A172 (cell line): ENCODE results near the gene NOTUM. TPM values are rescaled to one million over a fixed set of nuclear protein-coding genes. Genes with fewer than 3 reads are reported as not detected.

Experiments used
- DNase-seq: peaks from one replicate; pipeline ENCODE4 v3.0.0-alpha.2; 2015; ENCODE audit warnings: low spot score
- total RNA-seq: library from RNA; depleted of rRNA; stranded (reverse); fragments of >200 nt; shearing (Covaris generic); gene quantifications from 2 replicates; pipeline ENCODE4 v1.2.3, GENCODE V29; 2014

Gene NOTUM
- total RNA-seq, 1 experiment from 2014 or later = 1.9 TPM

DNA sequence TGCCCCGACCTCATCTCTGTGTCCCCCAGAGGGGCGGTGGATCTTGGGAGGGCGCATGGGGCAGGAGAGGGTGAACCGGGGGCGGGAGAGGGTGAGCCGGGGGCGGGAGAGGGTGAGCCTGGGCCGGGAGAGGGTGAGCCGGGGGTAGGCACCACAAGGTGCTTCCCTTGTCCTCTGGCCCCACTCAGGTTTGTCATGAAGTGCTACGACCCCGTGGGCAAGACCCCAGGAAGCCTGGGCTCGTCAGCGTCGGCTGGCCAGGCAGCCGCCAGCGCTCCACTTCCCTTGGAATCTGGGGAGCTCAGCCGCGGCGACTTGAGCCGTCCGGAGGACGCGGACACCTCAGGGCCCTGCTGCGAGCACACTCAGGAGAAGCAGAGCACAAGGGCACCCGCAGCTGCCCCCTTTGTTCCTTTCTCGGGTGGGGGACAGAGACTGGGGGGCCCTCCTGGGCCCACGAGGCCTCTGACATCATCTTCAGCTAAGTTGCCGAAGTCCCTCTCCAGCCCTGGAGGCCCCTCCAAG is 35.3 kb upstream of the NOTUM start:
- DNase-seq = no peak

GRCh38 chr17:81995463-81996231 is 34.7 kb upstream of the NOTUM start:
- no peak for DNase-seq

DNA sequence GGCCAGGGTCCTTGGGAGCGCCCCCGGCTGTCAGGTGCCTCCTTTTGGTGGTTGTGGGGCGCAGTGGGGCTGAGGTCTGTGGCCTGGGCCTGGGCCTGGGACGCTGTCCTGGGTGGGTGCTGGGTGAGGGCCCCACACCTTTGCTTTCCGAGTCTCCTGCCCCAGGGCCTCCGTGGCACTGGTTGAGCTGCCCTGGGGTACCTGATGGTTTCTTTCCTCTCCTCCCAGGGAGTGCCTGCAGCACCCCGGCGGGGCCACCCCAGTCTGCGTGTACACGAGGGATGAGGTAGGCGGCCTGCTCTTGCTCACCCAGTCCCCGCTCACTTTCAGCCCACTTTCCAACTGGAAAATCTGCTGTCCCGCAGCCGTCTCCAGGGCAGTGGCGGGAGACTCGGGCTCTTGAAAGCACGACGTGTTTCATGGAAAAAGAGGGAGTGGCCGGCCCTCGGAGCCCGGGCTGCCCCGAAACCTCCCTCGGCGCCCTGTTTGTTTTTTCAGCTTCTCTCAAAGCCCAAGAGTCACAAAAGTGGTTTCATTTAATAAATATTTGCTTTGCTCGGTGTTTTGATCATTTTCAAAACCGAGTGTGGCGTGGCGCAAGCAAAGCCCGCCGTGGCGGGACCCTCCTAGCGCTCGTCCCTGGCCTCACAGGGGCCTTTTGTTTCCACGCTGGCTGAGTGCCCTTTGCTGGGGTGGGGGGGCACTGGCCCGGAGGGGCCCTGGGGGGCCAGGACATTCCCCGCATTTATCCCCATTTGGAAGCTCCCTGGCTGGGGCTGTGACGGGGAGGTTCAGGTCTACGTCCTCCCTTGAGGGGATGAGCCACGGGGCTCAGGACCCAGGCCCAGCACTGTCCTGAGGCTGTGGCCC is 33.8 kb upstream of the NOTUM start:
- DNase-seq = no peak

DNA sequence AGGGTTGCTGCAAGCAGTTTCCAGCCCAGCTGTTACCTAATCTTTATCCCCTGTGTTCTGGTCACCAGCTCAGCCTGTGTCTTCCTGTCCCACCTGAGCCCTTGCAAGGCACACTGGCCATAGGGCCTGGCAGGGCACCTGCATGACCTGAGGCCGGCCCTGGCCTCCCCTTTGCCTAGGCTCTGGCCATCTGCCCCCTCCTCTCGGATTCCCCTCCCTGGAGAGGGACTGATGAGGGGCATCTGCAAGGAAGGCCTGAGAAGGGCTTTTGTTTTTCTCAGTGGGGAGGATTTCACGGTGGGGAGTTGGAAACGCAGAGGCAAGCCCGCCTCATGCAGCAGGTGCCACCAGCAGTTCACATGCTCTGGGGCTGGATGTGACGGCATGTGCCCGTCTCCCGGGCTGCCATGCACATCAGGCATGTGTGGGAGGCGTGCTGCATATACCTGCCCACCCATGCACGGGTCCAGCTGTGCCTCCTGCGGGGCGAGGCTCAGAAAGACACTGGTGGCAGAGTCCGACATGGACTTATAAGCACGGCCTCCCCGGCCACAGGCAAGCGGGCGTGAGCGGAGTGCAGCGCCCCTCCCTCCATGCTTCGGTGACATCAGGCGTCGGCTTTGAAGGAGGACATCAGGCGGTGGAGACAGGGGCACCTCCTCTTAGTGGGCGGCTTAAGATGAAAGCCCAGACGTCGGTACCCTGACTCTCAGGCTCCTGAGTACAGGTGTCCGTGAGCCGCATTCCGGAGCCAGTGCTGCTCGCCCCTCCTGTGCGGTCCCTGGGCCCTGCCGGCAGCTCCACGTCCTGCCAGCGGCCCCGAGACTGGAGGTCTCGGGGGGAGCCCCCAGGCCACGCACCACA is 33.0 kb upstream of the NOTUM start:
- no peak for DNase-seq

GRCh38 chr17:81992306-81993102 is 31.5 kb upstream of the NOTUM start:
- no peak for DNase-seq

DNA sequence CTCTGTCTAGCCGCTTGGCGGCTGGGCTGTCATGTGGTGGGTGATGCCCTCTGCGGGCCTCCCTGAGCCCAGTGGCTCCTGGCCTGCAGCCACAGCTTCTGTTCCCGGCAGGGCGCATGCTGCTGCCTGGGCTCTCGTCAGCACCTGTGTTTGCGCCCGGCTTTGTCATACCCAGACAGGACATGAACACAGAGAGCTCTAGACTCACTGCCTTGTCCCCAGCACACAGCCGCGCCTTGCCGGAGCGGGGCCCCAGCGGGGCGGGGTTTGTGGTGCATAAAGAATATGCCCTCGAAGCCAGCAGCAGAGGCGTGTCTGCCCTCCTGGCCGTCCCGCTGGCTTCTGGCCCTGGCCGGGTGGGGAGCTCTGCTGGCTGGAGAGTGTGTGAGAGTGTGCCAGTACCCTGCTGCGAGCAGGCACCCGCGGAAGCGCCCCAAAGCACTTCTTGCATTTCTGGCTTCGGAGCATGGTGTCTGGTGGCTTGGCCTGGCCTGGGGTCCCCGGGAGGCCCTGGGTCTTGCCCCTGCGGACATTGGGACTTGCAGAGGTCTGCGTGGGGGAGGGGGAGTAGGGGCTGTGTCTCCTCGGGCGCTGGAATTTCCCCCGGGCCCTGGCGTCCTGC is 30.8 kb upstream of the NOTUM start:
- DNase-seq = peak; percentile 86

DNA sequence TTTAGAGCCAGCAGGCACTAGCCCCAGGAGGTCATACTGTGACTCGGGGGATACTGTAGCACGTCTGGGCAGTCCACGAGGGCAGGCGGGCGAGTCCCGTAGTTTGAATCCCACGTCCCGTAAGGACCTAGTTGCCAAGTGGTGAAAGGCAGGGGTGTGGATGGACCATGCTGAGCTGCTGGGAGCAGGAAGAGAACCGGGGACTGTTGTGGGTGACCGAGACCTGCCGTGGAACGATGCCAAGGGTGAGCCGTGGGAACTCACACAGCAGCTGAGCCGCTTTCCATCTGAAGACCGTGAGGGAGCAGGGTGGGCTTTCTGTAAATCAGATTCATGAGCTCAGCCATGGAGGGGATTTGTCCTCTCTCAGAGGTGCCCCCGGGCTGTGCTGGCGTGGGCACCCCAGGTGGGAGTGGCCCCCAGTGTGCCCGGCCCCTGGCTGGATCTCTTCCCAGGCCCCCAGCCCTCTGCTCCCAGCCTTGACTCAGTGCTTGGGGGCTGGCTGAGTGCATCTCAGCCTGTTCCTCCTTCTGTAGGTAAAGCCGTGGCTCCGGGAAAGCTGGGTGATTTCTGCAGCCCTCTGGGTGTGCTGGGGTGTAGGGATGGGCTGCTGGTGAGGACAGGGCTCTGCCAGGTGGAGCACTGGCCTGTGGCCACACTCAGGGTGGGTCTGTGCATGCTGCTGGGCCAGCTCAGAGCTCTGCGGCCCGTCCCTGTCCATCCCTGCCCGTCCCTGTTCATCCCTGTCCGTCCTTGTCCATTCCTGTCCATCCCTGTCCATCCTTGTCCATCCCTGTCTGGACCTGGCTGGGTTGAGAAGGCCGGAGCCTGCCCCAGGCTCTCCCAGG is 30.1 kb upstream of the NOTUM start:
- no peak for DNase-seq

DNA sequence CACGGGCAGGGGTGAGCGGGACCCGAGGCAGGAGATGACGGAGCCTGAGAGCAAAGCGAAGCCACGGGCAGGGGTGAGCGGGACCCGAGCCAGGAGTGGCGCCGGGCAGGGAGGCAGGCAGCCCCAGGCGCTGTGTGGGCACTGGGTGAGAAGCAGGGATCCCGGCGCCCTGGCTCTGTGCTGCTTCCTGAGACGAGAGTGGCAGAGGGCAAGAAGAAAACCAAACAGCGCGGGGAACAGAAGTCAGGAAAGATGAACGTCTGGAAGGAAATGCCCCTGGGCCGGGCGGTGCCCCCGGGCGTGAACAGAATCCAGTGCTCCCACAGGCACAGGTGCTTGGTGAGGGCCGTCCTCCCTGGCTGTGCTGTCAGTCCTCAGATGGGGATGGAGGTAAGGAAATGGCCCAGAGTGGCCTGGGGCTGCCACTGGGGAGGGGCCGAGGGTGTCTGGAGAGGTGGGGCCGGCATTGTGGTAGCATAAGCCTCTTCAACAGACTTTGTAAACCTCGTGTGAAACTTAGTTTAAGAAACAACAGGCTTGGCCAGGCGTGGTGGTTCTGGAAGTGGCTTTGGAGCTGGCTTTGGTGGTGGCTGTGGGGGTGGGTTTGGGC is 26.3 kb upstream of the NOTUM start:
- DNase-seq = no peak

DNA sequence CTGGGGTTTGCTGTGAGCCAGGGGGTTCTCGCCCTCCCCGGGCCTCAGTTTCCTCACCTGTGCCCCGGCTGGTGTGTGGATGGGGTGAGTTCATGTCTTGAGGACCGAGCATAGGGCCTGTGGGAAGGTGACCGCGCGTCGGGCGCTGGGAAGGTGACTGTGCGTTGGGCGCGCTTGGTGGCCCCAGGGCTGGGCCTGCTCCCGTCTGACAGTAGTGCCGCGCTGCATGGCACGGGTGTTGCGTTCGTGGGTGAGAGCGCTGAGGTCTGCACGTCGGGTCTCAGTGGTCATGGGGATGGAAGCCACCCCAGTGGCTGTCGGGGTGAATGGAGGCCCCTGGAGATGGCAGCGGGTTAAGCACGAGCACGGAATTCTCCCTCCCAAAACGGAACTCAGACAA is 25.6 kb upstream of the NOTUM start:
- DNase-seq = no peak

- no peak for DNase-seq
Observed at GRCh38 chr17:81984773-81985410, 23.9 kb upstream of the NOTUM start.

DNA sequence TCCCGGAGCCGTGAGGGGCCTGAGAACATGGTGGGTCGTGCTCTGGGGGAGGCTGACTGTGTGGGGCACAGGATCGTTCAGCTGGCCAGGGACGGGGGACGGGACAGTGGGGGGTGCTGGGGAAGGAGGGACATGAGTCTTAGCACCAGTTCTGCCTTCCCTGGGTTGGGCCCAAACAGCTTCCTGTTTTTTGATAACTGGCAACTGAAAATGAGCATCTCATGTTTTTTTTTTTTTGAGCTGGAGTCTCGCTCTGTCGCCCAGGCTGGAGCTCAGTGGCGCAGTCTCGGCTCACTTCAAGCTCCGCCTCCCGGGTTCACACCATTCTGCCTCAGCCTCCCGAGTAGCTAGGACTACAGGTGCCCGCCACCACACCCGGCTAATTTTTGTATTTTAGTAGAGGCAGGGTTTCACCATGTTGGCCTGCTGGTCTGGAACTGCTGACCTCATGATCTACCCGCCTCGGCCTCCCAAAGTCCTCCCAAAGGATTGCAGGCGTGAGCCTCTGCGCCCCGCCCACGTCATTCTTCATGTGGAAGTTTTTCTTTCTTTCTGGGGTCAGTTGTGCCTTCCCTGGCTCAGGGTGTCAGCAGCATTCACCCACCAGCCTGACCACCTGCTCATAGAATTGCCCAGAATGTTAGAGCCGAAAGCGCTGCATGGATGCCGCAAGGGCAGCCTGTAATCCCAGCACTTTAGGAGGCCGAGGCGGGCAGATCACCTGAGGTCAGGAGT is 22.8 kb upstream of the NOTUM start:
- DNase-seq = no peak

GRCh38 chr17:81983011-81983638 is 22.1 kb upstream of the NOTUM start:
- DNase-seq = no peak

- peak; percentile 51 for DNase-seq
Observed at GRCh38 chr17:81981511-81981910, 20.5 kb upstream of the NOTUM start.

- DNase-seq = peak; percentile 68
Observed at GRCh38 chr17:81980707-81981343, 19.8 kb upstream of the NOTUM start.

DNA sequence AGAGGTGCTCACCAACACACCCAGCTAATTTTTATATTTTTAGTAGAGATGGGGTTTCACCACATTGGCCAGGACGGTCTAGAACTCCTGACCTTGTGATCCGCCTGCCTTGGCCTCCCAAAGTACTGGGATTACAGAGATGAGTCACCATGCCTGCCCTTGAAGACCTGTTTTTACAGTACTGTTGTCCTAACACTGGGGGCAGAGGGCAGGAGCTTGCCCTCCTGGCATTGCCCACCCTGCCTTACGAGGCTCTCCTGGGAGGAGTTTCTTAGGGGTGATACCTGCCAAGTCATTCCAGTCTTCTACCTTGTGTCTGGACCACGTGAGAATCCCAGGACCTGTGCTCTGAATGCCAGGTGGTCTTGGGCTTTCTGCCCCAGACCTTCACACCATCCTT is 19.1 kb upstream of the NOTUM start:
- DNase-seq = no peak

DNA sequence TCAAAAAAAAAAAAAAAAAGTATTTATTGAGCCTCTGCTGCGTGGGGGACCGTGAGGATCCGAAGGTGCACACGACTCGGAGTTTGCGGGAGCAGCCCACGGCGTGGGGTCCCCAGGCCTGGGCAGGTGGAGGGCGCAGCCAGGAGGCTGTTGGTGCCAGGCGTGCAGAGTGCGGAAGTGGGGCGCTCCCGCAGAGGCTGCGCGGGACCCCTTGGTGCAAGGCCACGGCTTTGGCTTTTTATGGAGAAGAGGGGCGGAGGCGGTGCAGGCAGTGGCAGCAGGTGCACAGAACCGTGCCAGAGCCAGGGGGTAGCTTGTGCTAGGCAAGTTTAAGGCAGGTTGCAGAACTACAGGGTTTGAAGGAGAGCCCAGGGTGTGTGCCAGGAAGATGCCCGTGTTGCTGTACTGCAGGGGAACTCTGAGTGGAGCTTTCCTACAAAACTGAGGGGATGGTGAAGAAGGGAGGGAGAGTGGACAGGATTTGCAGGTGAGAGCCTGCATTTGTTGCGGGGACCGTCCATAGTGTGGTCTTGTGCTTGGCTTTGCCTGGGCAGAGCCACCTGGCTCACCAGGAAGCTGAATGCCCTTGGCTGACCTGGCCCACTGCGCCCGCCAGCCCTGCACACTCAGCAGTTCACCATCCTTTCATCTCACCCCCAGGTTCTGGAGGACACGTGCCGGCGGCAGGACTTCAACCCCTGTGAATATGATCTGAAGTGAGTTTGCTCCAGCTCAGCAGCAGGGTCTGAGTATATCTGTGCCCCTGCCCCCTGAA is 17.7 kb upstream of the NOTUM start:
- no peak for DNase-seq
